ENCODE results near the gene TMEM8B. TPM values are rescaled to one million over a fixed set of nuclear protein-coding genes. Genes with fewer than 3 reads are reported as not detected.

The TMEM8B gene
- total RNA-seq, 1 donor from 2014 or later = 9.0 TPM

GRCh38 chr9:35832814-35833213, 3.8 kb downstream of the TMEM8B start:
- Mint-ChIP-seq H3K4me3 (ENCODE audit: unreplicated experiment) (no peak overlapping the region), H3K27me3 (ENCODE audit: unreplicated experiment) (peaks cover 28% of the 10 kb centered on the region), H3K36me3 (ENCODE audit: low read depth, unreplicated experiment) (peaks cover 8% of the 10 kb centered on the region), H3K4me1 (ENCODE audit: unreplicated experiment) (peaks cover 48% of the 10 kb centered on the region), H3K27ac (ENCODE audit: unreplicated experiment) (no peak overlapping the region), H3K9me3 (ENCODE audit: unreplicated experiment) (no peaks in the 10 kb centered on the region)
- no peak for TF ChIP-seq CTCF (IDR thresholded peaks at IDR 0.05; ENCODE audit: unreplicated experiment)
- DNase-seq (ENCODE audit: low spot score) = no peak

- no peak for DNase-seq (ENCODE audit: low spot score)
- peaks cover 39% of the 10 kb centered on the region for H3K4me1 Mint-ChIP-seq (ENCODE audit: unreplicated experiment)
- peaks cover 8% of the 10 kb centered on the region for H3K36me3 Mint-ChIP-seq (ENCODE audit: low read depth, unreplicated experiment)
- H3K27ac Mint-ChIP-seq (ENCODE audit: unreplicated experiment) = peak overlapping the region; percentile 19
- H3K4me3 Mint-ChIP-seq (ENCODE audit: unreplicated experiment) = peak overlapping the region; percentile 68
- H3K9me3 Mint-ChIP-seq (ENCODE audit: unreplicated experiment) = no peaks in the 10 kb centered on the region
- no peak for TF ChIP-seq CTCF (IDR thresholded peaks at IDR 0.05; ENCODE audit: unreplicated experiment)
- peaks cover 22% of the 10 kb centered on the region for H3K27me3 Mint-ChIP-seq (ENCODE audit: unreplicated experiment)
Observed at GRCh38 chr9:35834260-35835215, 5.5 kb downstream of the TMEM8B start.

GRCh38 chr9:35835216-35835632, 6.2 kb downstream of the TMEM8B start:
- peaks cover 22% of the 10 kb centered on the region for H3K27me3 Mint-ChIP-seq (ENCODE audit: unreplicated experiment)
- no peak for TF ChIP-seq CTCF (IDR thresholded peaks at IDR 0.05; ENCODE audit: unreplicated experiment)
- H3K4me1 Mint-ChIP-seq (ENCODE audit: unreplicated experiment) = peaks cover 32% of the 10 kb centered on the region
- no peak overlapping the region for H3K4me3 Mint-ChIP-seq (ENCODE audit: unreplicated experiment)
- H3K27ac Mint-ChIP-seq (ENCODE audit: unreplicated experiment) = no peak overlapping the region
- peaks cover 8% of the 10 kb centered on the region for H3K36me3 Mint-ChIP-seq (ENCODE audit: low read depth, unreplicated experiment)
- no peaks in the 10 kb centered on the region for H3K9me3 Mint-ChIP-seq (ENCODE audit: unreplicated experiment)
- no peak for DNase-seq (ENCODE audit: low spot score)

GRCh38 chr9:35835766-35836165, 6.7 kb downstream of the TMEM8B start:
- DNase-seq (ENCODE audit: low spot score) = no peak
- TF ChIP-seq CTCF (IDR thresholded peaks at IDR 0.05; ENCODE audit: unreplicated experiment) = no peak
- Mint-ChIP-seq H3K4me3 (ENCODE audit: unreplicated experiment) (peak overlapping the region; percentile 61), H3K4me1 (ENCODE audit: unreplicated experiment) (peaks cover 30% of the 10 kb centered on the region), H3K27ac (ENCODE audit: unreplicated experiment) (no peak overlapping the region), H3K9me3 (ENCODE audit: unreplicated experiment) (no peaks in the 10 kb centered on the region), H3K27me3 (ENCODE audit: unreplicated experiment) (peaks cover 19% of the 10 kb centered on the region), H3K36me3 (ENCODE audit: low read depth, unreplicated experiment) (peaks cover 8% of the 10 kb centered on the region)

- Mint-ChIP-seq H3K4me1 (ENCODE audit: unreplicated experiment) (peaks cover 30% of the 10 kb centered on the region), H3K27ac (ENCODE audit: unreplicated experiment) (no peak overlapping the region), H3K4me3 (ENCODE audit: unreplicated experiment) (no peak overlapping the region), H3K36me3 (ENCODE audit: low read depth, unreplicated experiment) (peaks cover 8% of the 10 kb centered on the region), H3K9me3 (ENCODE audit: unreplicated experiment) (no peaks in the 10 kb centered on the region), H3K27me3 (ENCODE audit: unreplicated experiment) (peaks cover 19% of the 10 kb centered on the region)
- DNase-seq (ENCODE audit: low spot score) = no peak
- TF ChIP-seq CTCF (IDR thresholded peaks at IDR 0.05; ENCODE audit: unreplicated experiment) = no peak
Observed at GRCh38 chr9:35836595-35836994, 7.6 kb downstream of the TMEM8B start.
